CD14-positive monocyte (primary cell): ENCODE results near the gene C10orf67. TPM values are rescaled to one million over a fixed set of nuclear protein-coding genes. Genes with fewer than 3 reads are reported as not detected.

ENCODE experiments used
- DNase-seq, 3 donors: peaks; one replicate each; pipeline ENCODE4 v3.0.0-alpha.2; 2011 to 2022
- H2AFZ ChIP-seq: 2 replicates; pipeline ENCODE4 v1.6.0; 2012; ENCODE audit warnings: mild to moderate bottlenecking, low read depth, low read length, inconsistent platforms; ENCODE audit not compliant: insufficient read depth, poor library complexity, severe bottlenecking
- H3K27ac ChIP-seq, 2 donors: 1 replicate in 1 of 2; 2 replicates in 1 of 2; pipeline ENCODE4 v1.5.1; 2012 to 2013; ENCODE audit warnings: low read length in 2 of 2, control low read depth in 1 of 2, inconsistent platforms in 1 of 2, low read depth in 1 of 2, mild to moderate bottlenecking in 1 of 2
- H3K27me3 ChIP-seq, 2 donors: one replicate each; pipeline versions ENCODE4 v1.6.0 to v1.6.1; 2011 to 2013; ENCODE audit warnings: low read length in 2 of 2; ENCODE audit not compliant: control insufficient read depth in 2 of 2, insufficient read depth in 2 of 2
- H3K36me3 ChIP-seq, 2 donors: replicated peaks in 1 of 2; 1 replicate in 1 of 2; 2 replicates in 1 of 2; pipeline versions ENCODE4 v1.5.1 to v1.6.1; 2012 to 2013; ENCODE audit warnings: low read length in 2 of 2, control low read depth in 1 of 2, inconsistent platforms in 1 of 2, mild to moderate bottlenecking in 1 of 2; ENCODE audit not compliant: insufficient read depth in 2 of 2, control insufficient read depth in 1 of 2
- H3K4me1 ChIP-seq, 2 donors: 1 replicate in 1 of 2; 2 replicates in 1 of 2; pipeline versions ENCODE4 v1.5.1 to v1.6.1; 2012 to 2013; ENCODE audit warnings: low read length in 2 of 2, control low read depth in 1 of 2, inconsistent platforms in 1 of 2, mild to moderate bottlenecking in 1 of 2, moderate library complexity in 1 of 2; ENCODE audit not compliant: insufficient read depth in 2 of 2, control insufficient read depth in 1 of 2
- H3K4me2 ChIP-seq: replicated peaks from 2 replicates; pipeline ENCODE3; 2012; ENCODE audit warnings: low read length, moderate library complexity, mild to moderate bottlenecking; ENCODE audit not compliant: poor library complexity, severe bottlenecking; ENCODE audit errors: extremely low read depth
- H3K4me3 ChIP-seq, 3 experiments: fragments of 200-600 bp in 1 of 3; sonication (generic) in 1 of 3; replicated peaks in 1 of 3; 1 replicate in 2 of 3; 2 replicates in 1 of 3; pipeline ENCODE4 v1.5.1; 2011 to 2013; ENCODE audit warnings: low read length in 3 of 3, mild to moderate bottlenecking in 3 of 3, control low read depth in 2 of 3, low read depth in 2 of 3, inconsistent platforms in 1 of 3, moderate library complexity in 1 of 3
- H3K79me2 ChIP-seq: 2 replicates; pipeline ENCODE4 v1.6.0; 2012; ENCODE audit warnings: mild to moderate bottlenecking, control low read depth, inconsistent platforms, low read length, moderate library complexity; ENCODE audit not compliant: insufficient read depth
- H3K9ac ChIP-seq: 2 replicates; pipeline ENCODE4 v1.6.0; 2017; ENCODE audit warnings: low read length, mild to moderate bottlenecking; ENCODE audit not compliant: insufficient read depth, poor library complexity, severe bottlenecking
- H3K9me3 ChIP-seq, 2 donors: replicated peaks in 1 of 2; 1 replicate in 1 of 2; 2 replicates in 1 of 2; pipeline versions ENCODE4 v1.5.1 to v1.6.1; 2012 to 2013; ENCODE audit warnings: low read length in 2 of 2, control low read depth in 1 of 2; ENCODE audit not compliant: control insufficient read depth in 1 of 2, insufficient read depth in 1 of 2
- H4K20me1 ChIP-seq: 2 replicates; pipeline ENCODE4 v1.6.0; 2012; ENCODE audit warnings: mild to moderate bottlenecking, low read length, control low read depth, moderate library complexity; ENCODE audit not compliant: insufficient read depth
- H3K27ac Mint-ChIP-seq, 7 donors: one replicate each; pipeline ENCODE4 v1.8.0; 2020; ENCODE audit warnings: mild to moderate bottlenecking in 7 of 7, mixed read lengths in 7 of 7, moderate library complexity in 6 of 7, inconsistent platforms in 2 of 7
- H3K27me3 Mint-ChIP-seq, 3 donors: one replicate each; pipeline ENCODE4 v1.8.0; 2021 to 2022; ENCODE audit warnings: low read depth in 3 of 3, mild to moderate bottlenecking in 3 of 3, mixed read lengths in 3 of 3, moderate library complexity in 3 of 3, inconsistent platforms in 1 of 3
- H3K36me3 Mint-ChIP-seq, 2 donors: one replicate each; pipeline ENCODE4 v1.8.0; 2020; ENCODE audit warnings: mixed read lengths in 2 of 2, inconsistent platforms in 1 of 2, mild to moderate bottlenecking in 1 of 2
- H3K4me1 Mint-ChIP-seq: one replicate; pipeline ENCODE4 v1.8.0; 2020; ENCODE audit warnings: mild to moderate bottlenecking, mixed read lengths
- H3K4me3 Mint-ChIP-seq, 2 donors: one replicate each; pipeline ENCODE4 v1.8.0; 2020; ENCODE audit warnings: mild to moderate bottlenecking in 2 of 2, mixed read lengths in 2 of 2, moderate library complexity in 1 of 2
- H3K9me3 Mint-ChIP-seq, 7 donors: one replicate each; pipeline ENCODE4 v1.8.0; 2020 to 2022; ENCODE audit warnings: mixed read lengths in 7 of 7, mild to moderate bottlenecking in 6 of 7, moderate library complexity in 6 of 7, inconsistent platforms in 2 of 7
- whole genome bisulfite sequencing: methylation state at CpG from one replicate; pipeline ENCODE4 v1.1.5; 2013; ENCODE audit warnings: missing lambda C conversion rate; ENCODE audit not compliant: insufficient coverage; 5-methylcytosine and 5-hydroxymethylcytosine counted together
- intact Hi-C, 2 donors: fragments of 100-400 bp; cut with micrococcal nuclease; formaldehyde crosslinking; loops; one replicate each; pipeline versions ENCODE4 v1.15.0 to v1.15.1; 2023
- polyA plus RNA-seq, 3 donors: library from polyadenylated mRNA; depleted of rRNA in 1 of 3; unstranded in 2 of 3; stranded (reverse) in 1 of 3; fragments of 300-500 nt in 2 of 3; fragments of >200 nt in 1 of 3; fragmentation: Illumina TruSeq in 2 of 3; gene quantifications; 1 replicate in 2 of 3; 2 replicates in 1 of 3; pipeline ENCODE4 v1.2.3, GENCODE V29; 2012 to 2021
- TF ChIP-seq, protein P1 (sequence below): fragments of 200-600 bp; IDR thresholded peaks from one replicate; pipeline ENCODE4 v1.8.0; 2022; ENCODE audit warnings: antibody characterized with exemption, mild to moderate bottlenecking

The C10orf67 gene
- polyA plus RNA-seq, 3 donors, result not detected

DNA sequence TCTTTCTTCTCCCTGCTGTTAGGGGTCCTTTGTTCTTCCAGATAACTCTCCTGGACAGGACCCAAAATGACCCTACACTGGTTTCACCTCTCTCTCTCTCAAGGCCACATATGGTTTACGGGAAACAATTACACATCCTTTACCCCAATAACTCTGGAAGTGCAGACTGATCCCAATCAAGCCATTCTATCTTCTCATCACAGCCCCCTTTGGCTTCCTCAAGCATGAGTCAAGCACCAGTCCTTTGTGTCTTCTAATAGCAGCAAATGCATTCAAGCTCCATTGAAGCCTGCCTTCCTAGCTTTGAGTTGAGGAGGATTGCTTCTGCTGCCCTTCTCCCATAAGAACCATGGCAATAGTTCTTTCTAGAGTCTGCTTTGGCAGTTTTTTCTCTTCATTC, 20.2 kb downstream of the C10orf67 start:
- Mint-ChIP-seq H3K4me1 (no peaks in the 10 kb centered on the region), H3K27me3 (peaks cover 10 to 20% (median 12%) of the 10 kb centered on the region in 3 donors), H3K9me3 (peaks cover 0 to 6% (median 0%) of the 10 kb centered on the region in 7 donors), H3K36me3 (no peaks in the 10 kb centered on the region), H3K27ac (peak overlapping the region in 1 of 7 donors; percentile 47), H3K4me3 (no peak overlapping the region)
- H3K4me2 ChIP-seq, result no peak overlapping the region
- intact Hi-C loops, result no loop called here
- no peaks in the 10 kb centered on the region for H3K9me3 ChIP-seq
- TF ChIP-seq, protein P1, sequence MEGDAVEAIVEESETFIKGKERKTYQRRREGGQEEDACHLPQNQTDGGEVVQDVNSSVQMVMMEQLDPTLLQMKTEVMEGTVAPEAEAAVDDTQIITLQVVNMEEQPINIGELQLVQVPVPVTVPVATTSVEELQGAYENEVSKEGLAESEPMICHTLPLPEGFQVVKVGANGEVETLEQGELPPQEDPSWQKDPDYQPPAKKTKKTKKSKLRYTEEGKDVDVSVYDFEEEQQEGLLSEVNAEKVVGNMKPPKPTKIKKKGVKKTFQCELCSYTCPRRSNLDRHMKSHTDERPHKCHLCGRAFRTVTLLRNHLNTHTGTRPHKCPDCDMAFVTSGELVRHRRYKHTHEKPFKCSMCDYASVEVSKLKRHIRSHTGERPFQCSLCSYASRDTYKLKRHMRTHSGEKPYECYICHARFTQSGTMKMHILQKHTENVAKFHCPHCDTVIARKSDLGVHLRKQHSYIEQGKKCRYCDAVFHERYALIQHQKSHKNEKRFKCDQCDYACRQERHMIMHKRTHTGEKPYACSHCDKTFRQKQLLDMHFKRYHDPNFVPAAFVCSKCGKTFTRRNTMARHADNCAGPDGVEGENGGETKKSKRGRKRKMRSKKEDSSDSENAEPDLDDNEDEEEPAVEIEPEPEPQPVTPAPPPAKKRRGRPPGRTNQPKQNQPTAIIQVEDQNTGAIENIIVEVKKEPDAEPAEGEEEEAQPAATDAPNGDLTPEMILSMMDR, result no peak
- H3K27me3 ChIP-seq, result peaks cover 3 to 9% of the 10 kb centered on the region in 2 donors
- H3K79me2 ChIP-seq, result no peaks in the 10 kb centered on the region
- 100% methylated on average over 1 of the region's 1 CpG for WGBS
- no peaks in the 10 kb centered on the region for H3K4me1 ChIP-seq
- no peak overlapping the region for H2AFZ ChIP-seq
- no peaks in the 10 kb centered on the region for H3K36me3 ChIP-seq
- H3K9ac ChIP-seq, result no peak overlapping the region
- DNase-seq, result no peak
- H4K20me1 ChIP-seq, result no peaks in the 10 kb centered on the region
- no peak overlapping the region for H3K27ac ChIP-seq
- no peak overlapping the region for H3K4me3 ChIP-seq

GRCh38 chr10:23322082-23322481, 22.5 kb downstream of the C10orf67 start:
- DNase-seq, result no peak
- H3K9me3 Mint-ChIP-seq, result peaks cover 0 to 8% (median under 1%) of the 10 kb centered on the region in 7 donors
- H3K9ac ChIP-seq, result no peak overlapping the region
- H3K27ac ChIP-seq, result no peak overlapping the region
- H3K36me3 ChIP-seq, result no peaks in the 10 kb centered on the region
- WGBS, result no CpG with 5 or more reads among the region's 1 CpG
- no peaks in the 10 kb centered on the region for H3K79me2 ChIP-seq
- TF ChIP-seq, protein P1, result no peak
- H2AFZ ChIP-seq, result no peak overlapping the region
- peaks cover 7 to 19% (median 15%) of the 10 kb centered on the region in 3 donors for H3K27me3 Mint-ChIP-seq
- intact Hi-C loops, result no loop called here
- H3K9me3 ChIP-seq, result peaks cover 0 to under 1% of the 10 kb centered on the region in 2 donors
- H4K20me1 ChIP-seq, result no peaks in the 10 kb centered on the region
- no peaks in the 10 kb centered on the region for H3K4me1 Mint-ChIP-seq
- H3K27me3 ChIP-seq, result peaks cover 3 to 9% of the 10 kb centered on the region in 2 donors
- H3K4me2 ChIP-seq, result no peak overlapping the region
- H3K4me3 ChIP-seq, result no peak overlapping the region
- H3K4me3 Mint-ChIP-seq, result no peak overlapping the region
- H3K27ac Mint-ChIP-seq, result no peak overlapping the region
- H3K36me3 Mint-ChIP-seq, result no peaks in the 10 kb centered on the region
- no peaks in the 10 kb centered on the region for H3K4me1 ChIP-seq
